Measurements from ENCODE around the gene C2orf74. TPM values are rescaled to one million over a fixed set of nuclear protein-coding genes. Genes with fewer than 3 reads are reported as not detected.

The C2orf74 gene
- total and polyA plus RNA-seq, 8 donors, result 2.7 to 21.4 (median 9.5) TPM

DNA sequence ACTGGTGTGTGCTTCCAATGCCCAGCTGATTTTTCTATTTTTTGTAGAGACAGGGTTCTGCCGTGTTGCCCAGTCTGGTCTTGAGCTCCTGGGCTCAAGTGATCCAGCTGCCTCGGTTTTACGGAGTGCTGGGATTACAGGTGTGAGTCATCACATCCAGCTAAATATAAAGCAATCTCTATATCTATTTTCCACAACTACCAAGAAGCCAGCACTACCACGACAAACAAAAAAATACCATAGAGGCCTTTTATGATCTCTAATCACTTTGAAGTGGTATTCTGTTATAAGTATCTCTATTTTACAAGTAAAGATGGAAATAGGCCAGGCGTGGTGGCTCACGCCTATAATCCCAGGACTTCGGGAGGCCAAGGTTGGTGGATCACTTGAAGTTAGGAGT, 34.7 kb downstream of the C2orf74 start:
- Histone ChIP-seq H3K4me3 (no peak overlapping the region), H3K27me3 (no peaks in the 10 kb centered on the region), H3K9me3 (no peaks in the 10 kb centered on the region), H3K36me3 (peaks cover 0 to 6% (median 2%) of the 10 kb centered on the region in 3 donors), H3K4me1 (no peaks in the 10 kb centered on the region), H3K27ac (no peak overlapping the region)
- WGBS, 2 donors, result 95 to 96% methylated on average over 7 of the region's 7 CpGs
- TF ChIP-seq, protein P1, sequence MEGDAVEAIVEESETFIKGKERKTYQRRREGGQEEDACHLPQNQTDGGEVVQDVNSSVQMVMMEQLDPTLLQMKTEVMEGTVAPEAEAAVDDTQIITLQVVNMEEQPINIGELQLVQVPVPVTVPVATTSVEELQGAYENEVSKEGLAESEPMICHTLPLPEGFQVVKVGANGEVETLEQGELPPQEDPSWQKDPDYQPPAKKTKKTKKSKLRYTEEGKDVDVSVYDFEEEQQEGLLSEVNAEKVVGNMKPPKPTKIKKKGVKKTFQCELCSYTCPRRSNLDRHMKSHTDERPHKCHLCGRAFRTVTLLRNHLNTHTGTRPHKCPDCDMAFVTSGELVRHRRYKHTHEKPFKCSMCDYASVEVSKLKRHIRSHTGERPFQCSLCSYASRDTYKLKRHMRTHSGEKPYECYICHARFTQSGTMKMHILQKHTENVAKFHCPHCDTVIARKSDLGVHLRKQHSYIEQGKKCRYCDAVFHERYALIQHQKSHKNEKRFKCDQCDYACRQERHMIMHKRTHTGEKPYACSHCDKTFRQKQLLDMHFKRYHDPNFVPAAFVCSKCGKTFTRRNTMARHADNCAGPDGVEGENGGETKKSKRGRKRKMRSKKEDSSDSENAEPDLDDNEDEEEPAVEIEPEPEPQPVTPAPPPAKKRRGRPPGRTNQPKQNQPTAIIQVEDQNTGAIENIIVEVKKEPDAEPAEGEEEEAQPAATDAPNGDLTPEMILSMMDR (IDR thresholded peaks at IDR 0.05), result no peak
- ATAC-seq (no peak), FAIRE-seq (no peak), DNase-seq (no peak)
- intact Hi-C loops (cut with DNase I), result no loop called here

DNA sequence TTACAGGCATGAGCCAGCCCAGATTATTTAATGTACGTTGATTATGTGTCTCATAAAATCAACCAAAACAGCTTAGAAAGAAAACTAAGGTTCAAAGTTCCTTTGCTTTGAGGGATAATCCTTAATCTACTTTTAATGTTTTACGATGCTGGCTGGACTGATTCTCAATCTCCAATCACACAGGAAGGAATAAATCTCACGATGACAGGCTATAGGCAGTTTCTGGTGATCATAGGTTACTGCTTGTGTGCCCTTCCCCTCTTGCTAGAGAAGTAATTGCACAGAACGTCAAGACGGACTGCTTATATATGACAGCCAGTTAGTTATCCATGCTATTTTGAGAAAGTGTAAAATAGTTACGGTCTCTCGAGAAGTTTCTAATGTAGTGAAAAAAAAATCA, 43.1 kb downstream of the C2orf74 start:
- intact Hi-C loops (cut with DNase I), result no loop called here
- Histone ChIP-seq H3K27ac (no peak overlapping the region), H3K4me3 (no peak overlapping the region), H3K27me3 (no peaks in the 10 kb centered on the region), H3K4me1 (no peaks in the 10 kb centered on the region), H3K36me3 (peaks cover 0 to 65% (median 7%) of the 10 kb centered on the region in 3 donors), H3K9me3 (no peaks in the 10 kb centered on the region)
- DNase-seq (no peak), FAIRE-seq (no peak), ATAC-seq (no peak)
- WGBS, 2 donors, result 89 to 95% methylated on average over 7 of the region's 7 CpGs
- TF ChIP-seq, protein P1 (IDR thresholded peaks at IDR 0.05), result no peak

DNA sequence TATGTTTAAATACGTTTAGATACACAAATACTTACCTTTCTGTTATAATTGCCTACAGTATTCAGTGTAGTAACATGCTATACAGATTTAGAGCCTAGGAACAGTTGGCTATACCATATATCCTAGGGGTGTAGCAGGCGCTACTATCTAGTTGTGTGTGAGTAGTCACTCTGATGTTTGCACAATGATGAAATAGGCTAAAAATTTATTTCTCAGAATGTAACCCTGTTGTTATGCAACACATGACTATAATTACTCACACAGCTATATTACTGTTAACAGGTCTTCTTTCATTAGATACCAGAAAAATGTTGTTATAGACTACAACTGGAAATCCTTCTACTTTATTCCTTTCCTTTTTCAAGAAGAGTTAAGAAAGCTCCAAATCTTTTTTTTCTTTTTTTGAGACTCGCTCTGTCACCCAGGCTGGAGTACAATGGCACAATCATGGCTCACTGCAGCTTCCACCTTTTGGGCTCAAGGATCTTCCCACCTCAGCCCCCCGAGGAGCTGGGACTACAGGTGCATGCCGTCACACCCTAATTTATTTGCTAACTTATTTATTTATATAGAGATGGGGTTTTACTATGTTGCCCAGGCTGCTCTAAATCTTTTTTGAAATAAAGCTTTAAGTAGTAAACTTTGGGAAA, 48.5 kb downstream of the C2orf74 start:
- FAIRE-seq (no peak), DNase-seq (no peak), ATAC-seq (peak; percentile 60 to 85 (median 78))
- Histone ChIP-seq H3K9me3 (no peaks in the 10 kb centered on the region), H3K27me3 (no peaks in the 10 kb centered on the region), H3K4me1 (peaks cover 0 to 5% (median 0%) of the 10 kb centered on the region in 3 donors), H3K36me3 (peaks cover 0 to 51% (median 5%) of the 10 kb centered on the region in 3 donors), H3K4me3 (no peak overlapping the region), H3K27ac (no peak overlapping the region)
- 85 to 86% methylated on average over 5 of the region's 5 CpGs for WGBS, 2 donors
- TF ChIP-seq, protein P1 (IDR thresholded peaks at IDR 0.05), result no peak
- intact Hi-C loops (cut with DNase I), result no loop called here

DNA sequence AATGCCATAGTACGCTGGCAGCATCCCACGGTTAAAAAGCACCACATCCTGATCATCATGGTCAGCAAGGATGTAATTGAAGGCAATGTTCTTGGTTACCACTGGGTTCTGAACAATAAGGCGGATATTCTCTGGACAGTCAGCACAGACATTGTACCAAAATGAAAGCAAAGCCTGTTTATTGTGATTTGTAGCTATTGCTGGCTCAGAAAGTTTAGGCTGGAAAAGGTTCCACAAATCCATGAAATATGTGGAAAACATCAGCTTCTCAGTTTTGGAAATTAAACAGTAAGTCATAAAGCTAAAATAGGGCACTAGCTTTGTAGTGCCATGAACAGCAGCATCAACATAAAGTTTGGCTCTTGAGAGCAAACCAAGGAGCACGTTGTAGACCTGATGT, 52.2 kb downstream of the C2orf74 start:
- Histone ChIP-seq H3K27me3 (no peaks in the 10 kb centered on the region), H3K4me3 (no peak overlapping the region), H3K36me3 (peaks cover 0 to 31% (median 5%) of the 10 kb centered on the region in 3 donors), H3K4me1 (peaks cover 0 to 5% (median 0%) of the 10 kb centered on the region in 3 donors), H3K27ac (no peak overlapping the region), H3K9me3 (no peaks in the 10 kb centered on the region)
- intact Hi-C loops (cut with DNase I), result no loop called here
- FAIRE-seq, result no peak
- WGBS, 2 donors, result 92 to 93% methylated on average over 4 of the region's 4 CpGs
- TF ChIP-seq, protein P1 (IDR thresholded peaks at IDR 0.05), result no peak
- no peak for DNase-seq
- no peak for ATAC-seq

Other genes starting within 250 kb of the C2orf74 start
- 10 to 100 TPM in 2 of 6 donors, 1 to 10 TPM in 4; 8.4 to 16.8 (median 9.2) TPM for gene PEX13, start 144.5 kb upstream of the C2orf74 start, total RNA-seq
- 1 to 10 TPM; 4.3 to 6.5 TPM for gene PEX13, start 144.5 kb upstream of the C2orf74 start, polyA plus RNA-seq
- gene PUS10, start 143.9 kb upstream of the C2orf74 start, total RNA-seq, result 1 to 10 TPM; 2.7 to 6.0 (median 3.2) TPM
- gene PUS10, start 143.9 kb upstream of the C2orf74 start, polyA plus RNA-seq, result 1 to 10 TPM; 1.6 to 1.9 TPM
- gene SANBR, start 96.3 kb upstream of the C2orf74 start, total RNA-seq, result 1 to 10 TPM; 1.7 to 5.1 (median 3.4) TPM
- gene SANBR, start 96.3 kb upstream of the C2orf74 start, polyA plus RNA-seq, result 1 to 10 TPM; 2.6 to 2.7 TPM

Data from pancreas (tissue), 10 donors.